Ramos (cell line): ENCODE data around the gene WDR48.

Source experiments
- in situ Hi-C: fragments of 300-500 bp; cut with MboI; formaldehyde crosslinking; loops from one replicate; pipeline ENCODE4 v1.14.3; 2022; ENCODE audit warnings: low sequenced_read_pairs; ENCODE audit not compliant: unreplicated experiment

WDR48 gene

GRCh38 chr3:39062180-39062579, 10.4 kb downstream of the WDR48 start:
- in situ Hi-C loops: no loop called here

- in situ Hi-C loops: no loop called here
Measured at GRCh38 chr3:39063143-39063542, 11.3 kb downstream of the WDR48 start.

- in situ Hi-C loops: no loop called here
Measured at GRCh38 chr3:39064646-39065045, 12.8 kb downstream of the WDR48 start.

- in situ Hi-C loops: no loop called here
Measured at GRCh38 chr3:39065197-39065596, 13.4 kb downstream of the WDR48 start.

GRCh38 chr3:39067286-39067685, 15.5 kb downstream of the WDR48 start:
- in situ Hi-C loops: no loop called here

GRCh38 chr3:39068556-39068955, 16.7 kb downstream of the WDR48 start:
- in situ Hi-C loops: no loop called here

- in situ Hi-C loops: no loop called here
Measured at GRCh38 chr3:39075910-39076309, 24.1 kb downstream of the WDR48 start.

- in situ Hi-C loops: no loop called here
Measured at GRCh38 chr3:39079530-39079929, 27.7 kb downstream of the WDR48 start.

GRCh38 chr3:39080026-39080425, 28.2 kb downstream of the WDR48 start:
- in situ Hi-C loops: no loop called here

- in situ Hi-C loops: no loop called here
Measured at GRCh38 chr3:39082666-39083313, 31.0 kb downstream of the WDR48 start.

- in situ Hi-C loops: no loop called here
Measured at GRCh38 chr3:39086144-39086543, 34.3 kb downstream of the WDR48 start.

GRCh38 chr3:39088456-39088855, 36.6 kb downstream of the WDR48 start:
- in situ Hi-C loops: no loop called here

- in situ Hi-C loops: no loop called here
Measured at GRCh38 chr3:39088889-39089288, 37.1 kb downstream of the WDR48 start.

GRCh38 chr3:39090922-39091321, 39.1 kb downstream of the WDR48 start:
- in situ Hi-C loops: loop anchor here (10.0 kb wide), 1 partner anchor 194 kb away; the partner anchor contains the start of gene CX3CR1

- in situ Hi-C loops: loop anchor here (5.0 to 10.0 kb wide), 2 partner anchors 82 to 190 kb away; partner anchors contain the start of gene CX3CR1
Measured at GRCh38 chr3:39094851-39095677, 43.2 kb downstream of the WDR48 start.

GRCh38 chr3:39095778-39096177, 44.0 kb downstream of the WDR48 start:
- in situ Hi-C loops: loop anchor here (5.0 to 10.0 kb wide), 2 partner anchors 82 to 189 kb away; partner anchors contain the start of gene CX3CR1

- in situ Hi-C loops: loop anchor here (5.0 to 10.0 kb wide), 2 partner anchors 81 to 188 kb away; partner anchors contain the start of gene CX3CR1
Measured at GRCh38 chr3:39096775-39097174, 45.0 kb downstream of the WDR48 start.

- in situ Hi-C loops: loop anchor here (5.0 to 10.0 kb wide), 2 partner anchors 79 to 187 kb away; partner anchors contain the start of gene CX3CR1
Measured at GRCh38 chr3:39097716-39098472, 46.1 kb downstream of the WDR48 start.

GRCh38 chr3:39098473-39099000, 46.7 kb downstream of the WDR48 start:
- in situ Hi-C loops: loop anchor here (5.0 to 10.0 kb wide), 2 partner anchors 79 to 186 kb away; partner anchors contain the start of gene CX3CR1

- in situ Hi-C loops: loop anchor here (5.0 to 10.0 kb wide), 2 partner anchors 78 to 186 kb away; partner anchors contain the start of gene CX3CR1
Measured at GRCh38 chr3:39099242-39099641, 47.4 kb downstream of the WDR48 start.
